Vagina (tissue), 2 donors: Measurements from ENCODE around the gene NTM. TPM values are rescaled to one million over a fixed set of nuclear protein-coding genes. Genes with fewer than 3 reads are reported as not detected.

Experiments
- DNase-seq, 2 donors: peaks; one replicate each; pipeline ENCODE4 v3.0.0-alpha.2; 2017; ENCODE audit errors: extremely low spot score in 2 of 2
- H3K27ac ChIP-seq: fragments of 200-600 bp; sonication (generic); one replicate; pipeline ENCODE4 v1.5.1; 2019
- H3K27me3 ChIP-seq: fragments of 200-600 bp; sonication (generic); one replicate; pipeline ENCODE4 v1.5.1; 2019
- H3K36me3 ChIP-seq, 2 donors: fragments of 200-600 bp; sonication (generic); one replicate each; pipeline ENCODE4 v1.5.1; 2017 to 2019
- H3K4me1 ChIP-seq: fragments of 200-600 bp; sonication (generic); one replicate; pipeline ENCODE4 v1.5.1; 2019
- H3K4me3 ChIP-seq, 2 donors: fragments of 200-600 bp; sonication (generic); 1 replicate in 1 of 2; 2 replicates in 1 of 2; pipeline ENCODE4 v1.5.1; 2016 to 2019
- H3K9me3 ChIP-seq: fragments of 200-600 bp; sonication (generic); one replicate; pipeline ENCODE4 v1.5.1; 2019
- POLR2A ChIP-seq, 2 donors: fragments of 450-650 bp; IDR thresholded peaks; one replicate each; pipeline ENCODE4 v1.6.1; 2017; ENCODE audit warnings: antibody characterized with exemption in 2 of 2, mild to moderate bottlenecking in 2 of 2, moderate library complexity in 2 of 2
- POLR2AphosphoS5 ChIP-seq, 2 donors: sonication (generic); formaldehyde crosslinking; IDR thresholded peaks; one replicate each; pipeline ENCODE4 v1.9.0; 2017; ENCODE audit warnings: antibody characterized with exemption in 2 of 2, mild to moderate bottlenecking in 2 of 2, low read depth in 1 of 2; ENCODE audit not compliant: insufficient read depth in 1 of 2
- intact Hi-C: fragments of 100-400 bp; cut with DNase I; formaldehyde crosslinking; loops from one replicate; pipeline ENCODE4 v1.15.1; 2023
- total RNA-seq: library from RNA; depleted of rRNA; stranded (reverse); fragments of >200 nt; gene quantifications from one replicate; pipeline ENCODE4 v1.2.3, GENCODE V29; 2016
- TF ChIP-seq, protein P1 (sequence below), 3 experiments: fragments of 450-650 bp in 2 of 3; fragments of 200-600 bp in 1 of 3; sonication (generic) in 1 of 3; IDR thresholded peaks; one replicate each; pipeline ENCODE4 v1.5.1; 2017 to 2019; ENCODE audit warnings: antibody characterized with exemption in 3 of 3, mild to moderate bottlenecking in 2 of 3, moderate library complexity in 2 of 3

NTM gene
- total RNA-seq, 1 donor from 2014 or later = 4.2 TPM

DNA sequence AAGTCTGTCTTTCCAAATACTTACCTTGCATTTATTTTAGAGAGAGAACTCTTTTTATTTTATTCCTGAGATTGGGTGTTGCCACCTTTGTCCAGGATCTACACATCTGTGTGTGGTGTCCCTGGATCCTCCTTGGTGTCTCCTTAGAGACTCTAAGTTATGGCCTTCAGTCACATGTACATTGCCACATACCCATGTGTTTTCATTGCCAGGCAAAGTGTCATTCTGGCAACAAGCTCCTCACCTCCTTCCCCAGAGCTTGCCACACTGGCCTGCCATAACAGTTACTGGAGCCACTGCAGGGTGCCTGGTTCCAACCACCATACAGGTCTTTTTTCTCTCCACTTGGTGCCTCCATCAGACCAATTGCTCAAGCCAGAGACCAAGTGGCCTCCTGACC is 379.7 kb downstream of the NTM start:
- Histone ChIP-seq H3K4me1 (no peaks in the 10 kb centered on the region), H3K4me3 (no peak overlapping the region), H3K36me3 (no peaks in the 10 kb centered on the region), H3K27me3 (no peaks in the 10 kb centered on the region), H3K27ac (no peak overlapping the region), H3K9me3 (no peaks in the 10 kb centered on the region)
- intact Hi-C loops = no loop called here
- TF ChIP-seq, protein P1, sequence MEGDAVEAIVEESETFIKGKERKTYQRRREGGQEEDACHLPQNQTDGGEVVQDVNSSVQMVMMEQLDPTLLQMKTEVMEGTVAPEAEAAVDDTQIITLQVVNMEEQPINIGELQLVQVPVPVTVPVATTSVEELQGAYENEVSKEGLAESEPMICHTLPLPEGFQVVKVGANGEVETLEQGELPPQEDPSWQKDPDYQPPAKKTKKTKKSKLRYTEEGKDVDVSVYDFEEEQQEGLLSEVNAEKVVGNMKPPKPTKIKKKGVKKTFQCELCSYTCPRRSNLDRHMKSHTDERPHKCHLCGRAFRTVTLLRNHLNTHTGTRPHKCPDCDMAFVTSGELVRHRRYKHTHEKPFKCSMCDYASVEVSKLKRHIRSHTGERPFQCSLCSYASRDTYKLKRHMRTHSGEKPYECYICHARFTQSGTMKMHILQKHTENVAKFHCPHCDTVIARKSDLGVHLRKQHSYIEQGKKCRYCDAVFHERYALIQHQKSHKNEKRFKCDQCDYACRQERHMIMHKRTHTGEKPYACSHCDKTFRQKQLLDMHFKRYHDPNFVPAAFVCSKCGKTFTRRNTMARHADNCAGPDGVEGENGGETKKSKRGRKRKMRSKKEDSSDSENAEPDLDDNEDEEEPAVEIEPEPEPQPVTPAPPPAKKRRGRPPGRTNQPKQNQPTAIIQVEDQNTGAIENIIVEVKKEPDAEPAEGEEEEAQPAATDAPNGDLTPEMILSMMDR (IDR thresholded peaks at IDR 0.05) = no peak
- no peak for TF ChIP-seq POLR2AphosphoS5 (IDR thresholded peaks at IDR 0.05; ENCODE audit: insufficient read depth in 1 of 2, low read depth in 1 of 2)
- no peak for TF ChIP-seq POLR2A (IDR thresholded peaks at IDR 0.05)
- DNase-seq = peak in 1 of 2 donors; percentile 62

DNA sequence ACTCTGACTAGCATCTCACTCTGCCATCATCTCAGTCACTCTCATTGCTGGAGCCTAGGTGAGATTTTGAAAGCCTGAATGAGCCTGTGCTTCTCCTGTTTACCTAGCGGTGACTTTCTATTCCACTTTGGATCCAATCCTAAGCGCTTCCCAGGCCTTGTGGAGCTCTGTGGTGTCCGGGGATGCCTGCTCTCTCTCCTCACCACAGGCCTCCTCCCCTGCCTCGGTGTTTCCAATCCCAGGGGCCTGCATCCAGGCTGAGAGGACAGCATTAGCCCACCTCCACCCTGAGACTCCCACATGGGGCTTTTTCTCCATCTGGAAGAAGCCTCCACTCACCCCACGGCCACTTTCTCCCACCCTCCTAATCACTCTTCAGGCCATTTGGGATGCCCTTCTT is 380.3 kb downstream of the NTM start:
- no peaks in the 10 kb centered on the region for H3K4me1 ChIP-seq
- H3K27ac ChIP-seq = no peak overlapping the region
- H3K4me3 ChIP-seq = no peak overlapping the region
- H3K36me3 ChIP-seq = no peaks in the 10 kb centered on the region
- intact Hi-C loops = no loop called here
- DNase-seq = peak in 1 of 2 donors; percentile 56
- no peaks in the 10 kb centered on the region for H3K27me3 ChIP-seq
- H3K9me3 ChIP-seq = no peaks in the 10 kb centered on the region
- TF ChIP-seq POLR2A (IDR thresholded peaks at IDR 0.05) (no peak), POLR2AphosphoS5 (IDR thresholded peaks at IDR 0.05; ENCODE audit: insufficient read depth in 1 of 2, low read depth in 1 of 2) (no peak)
- TF ChIP-seq, protein P1 (IDR thresholded peaks at IDR 0.05) = no peak

DNA sequence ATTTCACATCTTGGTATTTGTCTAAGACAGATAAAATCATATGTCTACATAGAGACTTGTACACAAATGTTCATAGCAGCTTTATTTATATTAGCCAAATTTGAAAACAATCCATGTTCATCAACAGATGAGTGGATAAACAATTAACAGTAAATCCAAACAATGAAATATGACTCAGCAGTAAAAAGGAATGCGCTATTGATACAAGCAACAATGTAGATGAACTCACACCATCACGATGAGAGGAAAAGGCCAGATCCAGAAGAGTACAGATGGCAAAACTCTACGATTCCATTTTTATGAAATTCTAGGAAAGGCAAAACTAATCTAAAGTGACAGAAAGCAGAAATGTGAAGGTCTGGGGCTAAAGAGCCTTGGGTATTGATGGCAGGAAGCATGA is 384.3 kb downstream of the NTM start:
- Histone ChIP-seq H3K27ac (no peak overlapping the region), H3K4me3 (no peak overlapping the region), H3K9me3 (no peaks in the 10 kb centered on the region), H3K27me3 (no peaks in the 10 kb centered on the region), H3K4me1 (no peaks in the 10 kb centered on the region), H3K36me3 (no peaks in the 10 kb centered on the region)
- TF ChIP-seq POLR2A (IDR thresholded peaks at IDR 0.05) = no peak
- TF ChIP-seq, protein P1 (IDR thresholded peaks at IDR 0.05) = no peak
- TF ChIP-seq POLR2AphosphoS5 (IDR thresholded peaks at IDR 0.05; ENCODE audit: insufficient read depth in 1 of 2, low read depth in 1 of 2) = no peak
- intact Hi-C loops = no loop called here
- DNase-seq = no peak

DNA sequence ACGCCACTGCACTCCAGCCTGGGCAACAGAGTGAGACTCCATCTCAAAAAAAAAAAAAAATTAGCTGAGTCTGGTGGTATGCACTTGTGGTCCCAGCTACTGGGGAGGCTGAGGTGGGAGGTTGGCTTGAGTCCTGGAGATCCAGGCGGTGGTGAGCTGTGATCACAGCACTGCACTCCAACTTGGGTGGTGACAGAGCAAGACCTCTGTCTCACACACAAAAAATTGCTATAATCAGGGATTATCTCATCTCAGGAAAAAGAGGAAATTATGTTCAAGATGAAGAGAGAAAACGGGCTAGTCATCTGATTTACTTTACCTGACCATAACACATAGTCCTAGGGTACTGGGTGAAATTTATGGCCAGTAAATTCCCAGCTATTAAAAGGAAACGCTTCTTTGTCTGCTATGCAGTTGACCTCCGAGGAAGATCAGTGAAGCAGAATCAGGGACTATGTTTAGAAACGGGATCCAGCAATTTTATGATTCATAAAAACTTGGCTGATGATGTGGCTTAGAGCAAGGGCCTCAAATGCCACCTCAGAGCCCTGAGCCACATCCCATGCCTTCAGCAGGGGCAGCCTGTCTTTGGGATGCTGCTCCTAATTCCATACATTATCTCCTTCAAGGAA is 386.2 kb downstream of the NTM start:
- H3K4me3 ChIP-seq = no peak overlapping the region
- no peaks in the 10 kb centered on the region for H3K4me1 ChIP-seq
- no peaks in the 10 kb centered on the region for H3K27me3 ChIP-seq
- H3K27ac ChIP-seq = no peak overlapping the region
- no peaks in the 10 kb centered on the region for H3K9me3 ChIP-seq
- TF ChIP-seq POLR2AphosphoS5 (IDR thresholded peaks at IDR 0.05; ENCODE audit: insufficient read depth in 1 of 2, low read depth in 1 of 2) = no peak
- TF ChIP-seq, protein P1 (IDR thresholded peaks at IDR 0.05) = no peak
- TF ChIP-seq POLR2A (IDR thresholded peaks at IDR 0.05) = no peak
- intact Hi-C loops = no loop called here
- H3K36me3 ChIP-seq = no peaks in the 10 kb centered on the region
- peak in 1 of 2 donors; percentile 52 for DNase-seq

DNA sequence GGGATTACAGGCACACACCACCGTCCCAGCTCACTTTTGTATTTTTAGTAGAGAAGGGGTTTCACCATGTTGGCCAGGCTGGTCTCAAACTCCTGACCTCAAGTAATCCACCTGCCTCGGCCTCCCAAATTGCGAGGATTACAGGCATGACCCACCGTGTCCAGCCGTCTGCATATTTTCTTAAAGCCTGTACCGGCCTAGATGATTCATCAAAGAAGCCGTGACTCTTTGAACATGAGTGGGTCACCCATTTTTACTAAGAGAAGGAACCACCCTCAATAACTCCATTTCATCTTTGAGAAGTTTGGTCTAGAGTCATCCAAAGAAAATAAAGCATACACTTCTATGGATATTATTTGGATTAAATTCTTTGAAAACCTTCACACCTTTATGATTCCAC is 388.3 kb downstream of the NTM start:
- TF ChIP-seq, protein P1 (IDR thresholded peaks at IDR 0.05) = no peak
- TF ChIP-seq POLR2A (IDR thresholded peaks at IDR 0.05) (no peak), POLR2AphosphoS5 (IDR thresholded peaks at IDR 0.05; ENCODE audit: insufficient read depth in 1 of 2, low read depth in 1 of 2) (no peak)
- intact Hi-C loops = no loop called here
- H3K9me3 ChIP-seq = no peaks in the 10 kb centered on the region
- H3K27me3 ChIP-seq = no peaks in the 10 kb centered on the region
- DNase-seq = no peak
- no peak overlapping the region for H3K27ac ChIP-seq
- H3K4me3 ChIP-seq = no peak overlapping the region
- H3K36me3 ChIP-seq = no peaks in the 10 kb centered on the region
- H3K4me1 ChIP-seq = no peaks in the 10 kb centered on the region
